GM12878 (cell line): Measurements from ENCODE around the gene ADCY9. TPM values are rescaled to one million over a fixed set of nuclear protein-coding genes. Genes with fewer than 3 reads are reported as not detected.

Experiments
- ATAC-seq: fragments of 200-7000 bp; cut with Tn5 transposase; 3 replicates; pipeline ENCODE4 v1.9.1; 2020; ENCODE audit warnings: mild to moderate bottlenecking, moderate library complexity
- BruUV-seq: library from RNA; stranded (reverse); fragments of 400-500 nt; replicated peaks from 2 replicates; lab custom pipeline; 2021; lab: Mats Ljungman, UMichigan
- CTCF ChIA-PET: fragments of 300-600 bp; sonication (Branson Sonifier 250); formaldehyde crosslinking; extraction: SDS; loops from one replicate; lab custom pipeline; 2021; ENCODE audit warnings: inconsistent platforms; lab: Yijun Ruan, JAX
- POLR2A ChIA-PET: fragments of 350-600 bp; formaldehyde crosslinking; extraction: SDS; loops from one replicate; lab custom pipeline; 2021; ENCODE audit warnings: inconsistent platforms; lab: Charles Lee
- RAD21 ChIA-PET: fragments of 300-600 bp; sonication (Branson Sonifier 250); formaldehyde crosslinking; loops from one replicate; lab custom pipeline; 2023; ENCODE audit warnings: antibody characterized with exemption; ENCODE audit not compliant: unreplicated experiment; lab: Charles Lee
- SMC1A ChIA-PET: fragments of 300-600 bp; sonication (Branson Sonifier 250); formaldehyde crosslinking; loops from one replicate; lab custom pipeline; 2023; ENCODE audit not compliant: unreplicated experiment, uncharacterized antibody; lab: Charles Lee
- DNase-seq: peaks from one replicate; pipeline ENCODE4 v3.0.0-alpha.2; 2011; ENCODE audit warnings: low read depth, low spot score
- FAIRE-seq: peaks from 3 replicates; lab custom pipeline; 2011; peaks lifted over from hg19 to GRCh38; lab: Jason Lieb, UNC
- H2AFZ ChIP-seq: 2 replicates; pipeline ENCODE4 v1.6.0; 2011; ENCODE audit warnings: low read depth, low read length, control low read depth; ENCODE audit not compliant: control insufficient read depth
- H3K27ac ChIP-seq: 2 replicates; pipeline ENCODE4 v1.5.1; 2011; ENCODE audit warnings: control low read depth; ENCODE audit not compliant: control insufficient read depth, insufficient read depth
- H3K27me3 ChIP-seq, 2 experiments: replicated peaks in 1 of 2; 2 replicates each; pipeline versions ENCODE4 v1.6.0 to v1.6.1; 2011; ENCODE audit warnings: low read length in 1 of 2; ENCODE audit not compliant: control insufficient read depth in 2 of 2, insufficient read depth in 2 of 2
- H3K36me3 ChIP-seq, 2 experiments: 2 replicates each; pipeline ENCODE4 v1.5.1; 2011; ENCODE audit warnings: low read length in 1 of 2; ENCODE audit not compliant: control insufficient read depth in 2 of 2, insufficient read depth in 2 of 2
- H3K4me1 ChIP-seq: 2 replicates; pipeline ENCODE4 v1.6.1; 2011; ENCODE audit warnings: mild to moderate bottlenecking, low read length, moderate library complexity, mixed read lengths; ENCODE audit not compliant: control insufficient read depth, insufficient read depth
- H3K4me2 ChIP-seq: 2 replicates; pipeline ENCODE4 v1.6.0; 2011; ENCODE audit warnings: control low read depth; ENCODE audit not compliant: control insufficient read depth, insufficient read depth
- H3K4me3 ChIP-seq: fragments of 200-600 bp; sonication (generic); 2 replicates; pipeline ENCODE4 v1.5.1; 2016
- H3K79me2 ChIP-seq: 2 replicates; pipeline ENCODE4 v1.6.0; 2011; ENCODE audit warnings: low read length; ENCODE audit not compliant: control insufficient read depth, insufficient read depth
- H3K9ac ChIP-seq: 2 replicates; pipeline ENCODE4 v1.8.0; 2011; ENCODE audit warnings: low read length, control low read depth, mixed read lengths; ENCODE audit not compliant: control insufficient read depth, insufficient read depth
- H3K9me3 ChIP-seq: replicated peaks from 3 replicates; pipeline ENCODE4 v1.5.1; 2011; ENCODE audit warnings: mild to moderate bottlenecking, low read length; ENCODE audit not compliant: control insufficient read depth, insufficient read depth
- H4K20me1 ChIP-seq: 2 replicates; pipeline ENCODE4 v1.6.0; 2011; ENCODE audit not compliant: control insufficient read depth, insufficient read depth
- ATF7 ChIP-seq: fragments of 450-650 bp; IDR thresholded peaks from 2 replicates; pipeline ENCODE4 v1.6.1; 2016; ENCODE audit warnings: low read depth, mild to moderate bottlenecking
- CHD2 ChIP-seq: IDR thresholded peaks from 2 replicates; pipeline ENCODE4 v1.6.1; 2011; ENCODE audit warnings: low read depth, low read length, improper control_type of control experiment, borderline replicate concordance
- EED ChIP-seq: sonication (generic); IDR thresholded peaks from 2 replicates; pipeline ENCODE4 v1.6.1; 2016; ENCODE audit warnings: antibody characterized with exemption, low read depth
- EGR1 ChIP-seq, 2 experiments: IDR thresholded peaks; 1 replicate in 1 of 2; 2 replicates in 1 of 2; pipeline ENCODE4 v1.6.1; 2011 to 2012; ENCODE audit warnings: low read depth in 2 of 2, low read length in 2 of 2, borderline replicate concordance in 1 of 2, mild to moderate bottlenecking in 1 of 2, moderate library complexity in 1 of 2
- FOXM1 ChIP-seq: IDR thresholded peaks from 2 replicates; pipeline ENCODE4 v1.6.1; 2012; ENCODE audit warnings: low read depth, mild to moderate bottlenecking, inconsistent platforms, low read length, moderate library complexity
- LARP7 ChIP-seq: fragments of 450-650 bp; IDR thresholded peaks from 2 replicates; pipeline ENCODE4 v1.6.1; 2017; ENCODE audit warnings: mild to moderate bottlenecking
- MTA2 ChIP-seq: fragments of 450-650 bp; IDR thresholded peaks from 2 replicates; pipeline ENCODE4 v1.6.1; 2016; ENCODE audit warnings: low read depth, mild to moderate bottlenecking, moderate library complexity
- NFXL1 ChIP-seq: fragments of 450-650 bp; IDR thresholded peaks from 2 replicates; pipeline ENCODE4 v1.6.1; 2017; ENCODE audit warnings: antibody characterized with exemption, mild to moderate bottlenecking, borderline replicate concordance
- PAX5 ChIP-seq: IDR thresholded peaks from 2 replicates; pipeline ENCODE4 v1.6.1; 2011; ENCODE audit warnings: low read depth, low read length, borderline replicate concordance
- PAX8 ChIP-seq: fragments of 450-650 bp; IDR thresholded peaks from 2 replicates; pipeline ENCODE4 v1.6.1; 2017; ENCODE audit warnings: mild to moderate bottlenecking, moderate library complexity
- POU2F2 ChIP-seq: IDR thresholded peaks from 3 replicates; pipeline ENCODE4 v1.6.1; 2011; ENCODE audit warnings: low read depth, mild to moderate bottlenecking, low read length, borderline replicate concordance
- RELB ChIP-seq: fragments of 450-650 bp; IDR thresholded peaks from 2 replicates; pipeline ENCODE4 v1.6.1; 2017; ENCODE audit warnings: low read depth, mild to moderate bottlenecking, moderate library complexity
- REST ChIP-seq: IDR thresholded peaks from 2 replicates; pipeline ENCODE4 v1.6.1; 2012; ENCODE audit warnings: mild to moderate bottlenecking, low read depth, low read length
- RUNX3 ChIP-seq: IDR thresholded peaks from 2 replicates; pipeline ENCODE4 v1.6.1; 2012; ENCODE audit warnings: low read length, inconsistent platforms
- SMAD5 ChIP-seq: IDR thresholded peaks from 2 replicates; pipeline ENCODE4 v1.6.1; 2016; ENCODE audit warnings: antibody characterized with exemption, low read depth
- SP1 ChIP-seq: IDR thresholded peaks from one replicate; pipeline ENCODE4 v1.6.1; 2011; ENCODE audit warnings: low read depth, low read length
- TCF12 ChIP-seq: IDR thresholded peaks from 2 replicates; pipeline ENCODE4 v1.6.1; 2011; ENCODE audit warnings: low read depth, mild to moderate bottlenecking, low read length
- WGBS: methylation state at CpG from one replicate; pipeline ENCODE4 v1.1.6; 2016; ENCODE audit warnings: low lambda C conversion rate; ENCODE audit not compliant: insufficient replicate concordance, insufficient coverage; ENCODE audit errors: missing lambda C conversion rate; 5-methylcytosine and 5-hydroxymethylcytosine counted together
- in situ Hi-C: fragments of 300-500 bp; cut with MboI; formaldehyde crosslinking; loops from 9 replicates; pipeline ENCODE4 v1.14.3; 2018; ENCODE audit warnings: mixed read lengths
- intact Hi-C: fragments of 100-400 bp; cut with micrococcal nuclease; formaldehyde crosslinking; loops from one replicate; pipeline ENCODE4 v1.14.2; 2022; ENCODE audit not compliant: unreplicated experiment
- polyA plus RNA-seq, 11 experiments: library from polyadenylated mRNA; depleted of rRNA in 4 of 11; unstranded in 6 of 11; stranded (reverse) in 5 of 11; fragments of >200 nt; fragmentation: Nextera tagmentation in 4 of 11; fragmentation: Illumina TruSeq in 1 of 11; extraction: Ambion mirVana in 4 of 11; extraction: Trizol in 1 of 11; gene quantifications; 1 replicate in 1 of 11; 2 replicates in 10 of 11; pipeline versions ENCODE4 v1.2.1 to v1.2.3, GENCODE V29; 2011 to 2016; ENCODE audit warnings: inconsistent platforms in 2 of 11, missing spikeins in 2 of 11, low read depth in 1 of 11
- total RNA-seq, 4 experiments: library from RNA; depleted of rRNA in 3 of 4; stranded (reverse); fragments of >200 nt in 3 of 4; fragmentation: Illumina TruSeq in 1 of 4; extraction: Trizol in 1 of 4; gene quantifications; 2 replicates each; pipeline versions ENCODE4 v1.2.1 to v1.2.3, GENCODE V29; 2013 to 2021

Gene ADCY9
- total and polyA plus RNA-seq, 10 of the 15 experiments (the other 5 are each of a cell fraction or from before 2014, with no cell fraction given) = 0.09 to 0.41 (median 0.15) TPM; not detected in 3

GRCh38 chr16:4160658-4161430 lies 44.6 kb upstream of the ADCY9 start:
- Histone ChIP-seq H3K9me3 (no peaks in the 10 kb centered on the region), H2AFZ (no peak overlapping the region), H3K4me3 (no peak overlapping the region), H4K20me1 (no peaks in the 10 kb centered on the region), H3K4me1 (no peaks in the 10 kb centered on the region), H3K27me3 (no peaks in the 10 kb centered on the region), H3K79me2 (no peaks in the 10 kb centered on the region), H3K9ac (no peak overlapping the region), H3K4me2 (no peak overlapping the region), H3K27ac (no peak overlapping the region), H3K36me3 (no peaks in the 10 kb centered on the region)
- intact Hi-C loops = no loop called here
- 34% methylated on average over 7 of the region's 7 CpGs for WGBS
- in situ Hi-C loops = no loop called here
- BruUV-seq = no TSS peak
- CTCF ChIA-PET = no interaction called here
- TF ChIP-seq SMAD5 (no peak), FOXM1 (no peak), MTA2 (no peak), TCF12 (no peak), ATF7 (no peak), POU2F2 (no peak), SP1 (no peak), RUNX3 (no peak), PAX8 (no peak), CHD2 (no peak), REST (no peak), RELB (no peak), EGR1 (IDR thresholded peaks at IDR 0.05; ENCODE audit: borderline replicate concordance in 1 of 2, low read depth in 2 of 2, low read length in 2 of 2) (no peak), EED (no peak), PAX5 (no peak), NFXL1 (no peak), LARP7 (no peak)
- FAIRE-seq (no peak), ATAC-seq (peak; percentile 48; the same call in 2 of the 3 replicates), DNase-seq (no peak)
- RAD21 ChIA-PET = no interaction called here
- POLR2A ChIA-PET = no interaction called here
- SMC1A ChIA-PET = no interaction called here
